ENCODE results near the gene RHOU.

- TF ChIP-seq EZH2phosphoT487 (conservative IDR thresholded peaks at IDR 0.05; ENCODE audit: low read length) (no peak), CTCF (IDR thresholded peaks at IDR 0.05; ENCODE audit: insufficient read depth, low read length, poor library complexity, severe bottlenecking) (no peak)
Measured at GRCh38 chr1:228776449-228776848, 41.2 kb downstream of the RHOU start.

All from SU-DHL-6 (cell line).